Endothelial cell (in vitro differentiated cells): Measurements from ENCODE around the gene UGT3A1. TPM values are rescaled to one million over a fixed set of nuclear protein-coding genes. Genes with fewer than 3 reads are reported as not detected.
"Not testable (repeated sequence)": the region's sequence is repeated elsewhere in the genome, so short reads cannot be mapped to it uniquely, and the experiment has no call there.

ENCODE experiments used
- DNase-seq: peaks from one replicate; pipeline ENCODE4 v3.0.0; 2021; ENCODE audit warnings: low spot score
- H3K27ac Mint-ChIP-seq: one replicate; pipeline ENCODE4 v1.8.0; 2021; ENCODE audit warnings: mixed read lengths, inconsistent platforms; ENCODE audit not compliant: unreplicated experiment
- H3K27me3 Mint-ChIP-seq: one replicate; pipeline ENCODE4 v1.8.0; 2021; ENCODE audit warnings: mild to moderate bottlenecking, moderate library complexity, mixed read lengths, inconsistent platforms; ENCODE audit not compliant: unreplicated experiment
- H3K36me3 Mint-ChIP-seq: one replicate; pipeline ENCODE4 v1.8.0; 2021; ENCODE audit warnings: mild to moderate bottlenecking, low read depth, mixed read lengths, inconsistent platforms; ENCODE audit not compliant: unreplicated experiment
- H3K4me1 Mint-ChIP-seq: one replicate; pipeline ENCODE4 v1.8.0; 2021; ENCODE audit warnings: mild to moderate bottlenecking, mixed read lengths, inconsistent platforms; ENCODE audit not compliant: unreplicated experiment
- H3K4me3 Mint-ChIP-seq: one replicate; pipeline ENCODE4 v1.8.0; 2021; ENCODE audit warnings: mild to moderate bottlenecking, mixed read lengths, inconsistent platforms; ENCODE audit not compliant: unreplicated experiment
- H3K9me3 Mint-ChIP-seq: one replicate; pipeline ENCODE4 v1.8.0; 2021; ENCODE audit warnings: mixed read lengths, inconsistent platforms; ENCODE audit not compliant: unreplicated experiment
- long read RNA-seq: library from polyadenylated mRNA; unstranded; transcript quantifications from one replicate; pipeline ENCODE4 v2.0.0, GENCODE V29; 2020; ENCODE audit not compliant: unreplicated experiment
- total RNA-seq: library from RNA; stranded (reverse); fragmentation: NEBNext Ultra II Directional; extraction: Animal tissue kit (Norgen Biotek cat#: 25700); gene quantifications from one replicate; pipeline ENCODE4 v1.2.1, GENCODE V29; 2021; ENCODE audit not compliant: unreplicated experiment
- TF ChIP-seq, protein P1 (sequence below): fragments of 200-600 bp; sonication (generic); IDR thresholded peaks from one replicate; pipeline ENCODE4 v1.5.0; 2021; ENCODE audit warnings: antibody characterized with exemption; ENCODE audit not compliant: unreplicated experiment

The UGT3A1 gene, protein sequence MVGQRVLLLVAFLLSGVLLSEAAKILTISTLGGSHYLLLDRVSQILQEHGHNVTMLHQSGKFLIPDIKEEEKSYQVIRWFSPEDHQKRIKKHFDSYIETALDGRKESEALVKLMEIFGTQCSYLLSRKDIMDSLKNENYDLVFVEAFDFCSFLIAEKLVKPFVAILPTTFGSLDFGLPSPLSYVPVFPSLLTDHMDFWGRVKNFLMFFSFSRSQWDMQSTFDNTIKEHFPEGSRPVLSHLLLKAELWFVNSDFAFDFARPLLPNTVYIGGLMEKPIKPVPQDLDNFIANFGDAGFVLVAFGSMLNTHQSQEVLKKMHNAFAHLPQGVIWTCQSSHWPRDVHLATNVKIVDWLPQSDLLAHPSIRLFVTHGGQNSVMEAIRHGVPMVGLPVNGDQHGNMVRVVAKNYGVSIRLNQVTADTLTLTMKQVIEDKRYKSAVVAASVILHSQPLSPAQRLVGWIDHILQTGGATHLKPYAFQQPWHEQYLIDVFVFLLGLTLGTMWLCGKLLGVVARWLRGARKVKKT
- total RNA-seq, result 0.85 TPM
- long read RNA-seq, result 0 reads

DNA sequence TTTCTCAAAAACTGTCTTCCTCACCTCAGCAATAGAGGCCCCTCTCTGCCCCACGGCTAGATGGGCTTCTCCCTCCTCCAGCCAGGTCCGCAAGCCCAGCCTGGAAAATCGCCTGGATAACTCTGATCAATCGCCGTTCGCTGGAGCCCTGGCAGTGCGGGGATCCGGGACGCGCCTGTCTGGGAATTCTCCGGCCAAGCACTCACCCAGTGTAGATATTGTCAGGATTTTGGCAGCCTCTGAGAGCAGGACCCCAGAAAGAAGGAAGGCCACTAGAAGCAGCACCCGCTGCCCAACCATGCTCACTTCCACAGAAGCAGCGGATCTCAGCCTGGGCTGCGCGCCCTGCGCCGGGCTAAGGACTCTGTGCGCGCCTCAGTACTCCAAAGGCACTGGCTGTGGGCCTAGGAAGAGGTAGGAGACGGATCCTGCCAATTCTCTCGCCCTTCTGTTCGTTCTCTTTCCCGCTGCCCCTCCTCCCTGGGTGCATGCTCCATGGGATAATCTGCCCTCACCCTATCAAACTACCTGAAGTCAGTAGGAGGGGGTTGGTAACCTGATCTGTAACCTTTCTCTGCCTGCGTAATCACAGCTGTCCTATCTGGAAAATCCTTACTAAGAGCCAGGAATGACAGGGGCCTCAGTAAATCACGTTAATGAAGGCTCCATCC, at the start of gene UGT3A1:
UGT3A1 (minus strand) TSS at position 450 of the 671 bp plus-strand sequence; CDS start at position 300, 150 bp downstream.
- H3K27me3 Mint-ChIP-seq, result peaks cover 5% of the 10 kb centered on the region
- peak within 1 kb of the TSS; percentile 57 for H3K4me3 Mint-ChIP-seq
- peaks cover 10% of the 10 kb centered on the region for H3K4me1 Mint-ChIP-seq
- H3K36me3 Mint-ChIP-seq, result no peaks in the 10 kb centered on the region
- H3K27ac Mint-ChIP-seq, result no peak within 1 kb of the TSS
- no peaks in the 10 kb centered on the region for H3K9me3 Mint-ChIP-seq
- DNase-seq, result peak; percentile 25
- TF ChIP-seq, protein P1, sequence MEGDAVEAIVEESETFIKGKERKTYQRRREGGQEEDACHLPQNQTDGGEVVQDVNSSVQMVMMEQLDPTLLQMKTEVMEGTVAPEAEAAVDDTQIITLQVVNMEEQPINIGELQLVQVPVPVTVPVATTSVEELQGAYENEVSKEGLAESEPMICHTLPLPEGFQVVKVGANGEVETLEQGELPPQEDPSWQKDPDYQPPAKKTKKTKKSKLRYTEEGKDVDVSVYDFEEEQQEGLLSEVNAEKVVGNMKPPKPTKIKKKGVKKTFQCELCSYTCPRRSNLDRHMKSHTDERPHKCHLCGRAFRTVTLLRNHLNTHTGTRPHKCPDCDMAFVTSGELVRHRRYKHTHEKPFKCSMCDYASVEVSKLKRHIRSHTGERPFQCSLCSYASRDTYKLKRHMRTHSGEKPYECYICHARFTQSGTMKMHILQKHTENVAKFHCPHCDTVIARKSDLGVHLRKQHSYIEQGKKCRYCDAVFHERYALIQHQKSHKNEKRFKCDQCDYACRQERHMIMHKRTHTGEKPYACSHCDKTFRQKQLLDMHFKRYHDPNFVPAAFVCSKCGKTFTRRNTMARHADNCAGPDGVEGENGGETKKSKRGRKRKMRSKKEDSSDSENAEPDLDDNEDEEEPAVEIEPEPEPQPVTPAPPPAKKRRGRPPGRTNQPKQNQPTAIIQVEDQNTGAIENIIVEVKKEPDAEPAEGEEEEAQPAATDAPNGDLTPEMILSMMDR, result no peak

DNA sequence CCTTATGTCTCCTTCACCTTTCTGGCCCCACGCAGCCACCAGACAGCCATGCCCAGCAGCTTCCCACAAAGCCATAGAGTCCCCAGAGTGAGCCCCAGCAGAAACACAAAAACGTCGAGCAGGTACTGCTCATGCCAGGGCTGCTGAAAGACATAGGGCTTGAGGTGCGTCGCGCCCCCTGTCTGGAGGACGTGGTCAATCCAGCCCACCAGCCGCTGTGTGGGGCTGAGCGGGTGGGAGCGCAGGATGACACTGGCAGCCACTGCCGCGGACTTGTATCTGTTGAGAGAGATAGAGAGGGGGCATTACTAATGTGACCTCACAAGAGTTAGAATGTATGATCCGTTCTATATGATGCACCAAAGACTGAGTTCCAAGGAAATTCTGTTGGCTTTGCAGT, 44.5 kb upstream of the UGT3A1 start:
- no peak for DNase-seq
- Mint-ChIP-seq H3K27ac (no peak overlapping the region), H3K27me3 (peaks cover 3% of the 10 kb centered on the region), H3K4me1 (no peaks in the 10 kb centered on the region), H3K36me3 (no peaks in the 10 kb centered on the region), H3K4me3 (no peak overlapping the region), H3K9me3 (no peaks in the 10 kb centered on the region)
- TF ChIP-seq, protein P1, result no peak

DNA sequence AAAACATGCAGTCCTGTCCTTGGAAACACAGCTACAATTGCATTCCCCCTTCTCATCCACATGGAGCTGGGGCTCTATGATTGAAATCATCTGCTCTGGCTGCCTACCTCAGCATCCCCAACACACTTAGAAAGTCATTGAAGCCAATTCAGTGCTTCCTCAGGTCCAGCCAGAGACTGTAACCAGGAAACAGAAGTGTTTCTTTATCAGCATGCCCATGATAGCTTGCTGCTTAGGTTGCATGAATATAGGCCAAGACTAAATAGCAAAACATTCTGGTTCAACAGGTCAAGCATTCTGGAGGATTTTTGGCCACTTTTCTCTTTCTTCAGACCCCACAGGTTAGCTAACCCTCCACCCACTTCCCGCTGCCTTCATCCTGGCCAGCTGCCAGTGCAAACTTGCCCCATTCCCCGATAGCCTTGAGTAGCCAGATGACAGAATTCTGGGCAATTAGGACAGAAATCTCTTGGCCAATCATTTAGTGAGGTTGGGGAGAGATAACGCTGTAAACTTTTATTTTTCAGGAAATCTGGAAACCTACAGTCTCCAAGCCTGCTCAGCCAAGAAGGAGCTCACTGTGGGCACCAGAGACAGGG, 43.4 kb upstream of the UGT3A1 start:
- not testable (repeated sequence) for H3K27ac Mint-ChIP-seq, H3K4me1 Mint-ChIP-seq, H3K36me3 Mint-ChIP-seq

DNA sequence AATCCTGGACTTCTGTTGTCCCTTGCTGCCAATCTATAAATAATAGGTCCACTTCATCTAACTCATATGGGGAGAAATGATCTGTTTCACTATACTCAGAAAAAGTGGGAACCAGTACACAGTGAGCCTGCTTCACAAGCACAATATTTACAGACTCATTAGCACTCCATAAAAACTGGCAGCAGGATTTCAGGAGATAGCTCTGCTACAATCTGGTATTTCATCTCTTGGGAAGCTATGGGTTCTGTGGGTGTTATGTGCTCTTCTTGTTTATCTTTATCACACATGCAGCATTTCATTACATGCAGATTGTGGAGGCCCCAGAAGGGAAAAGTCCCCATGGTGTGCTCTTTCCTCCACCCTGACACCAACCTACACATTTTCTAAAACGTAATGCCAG, 42.3 kb upstream of the UGT3A1 start:
- no peak overlapping the region for H3K4me3 Mint-ChIP-seq
- peaks cover 5% of the 10 kb centered on the region for H3K27me3 Mint-ChIP-seq
- TF ChIP-seq, protein P1, result no peak
- no peaks in the 10 kb centered on the region for H3K36me3 Mint-ChIP-seq
- no peaks in the 10 kb centered on the region for H3K9me3 Mint-ChIP-seq
- H3K27ac Mint-ChIP-seq, result no peak overlapping the region
- no peaks in the 10 kb centered on the region for H3K4me1 Mint-ChIP-seq
- DNase-seq, result no peak

More for the DNA sequence above, 43.4 kb upstream of the UGT3A1 start:
- not testable (repeated sequence) for H3K9me3 Mint-ChIP-seq, H3K4me3 Mint-ChIP-seq, DNase-seq, H3K27me3 Mint-ChIP-seq

DNA sequence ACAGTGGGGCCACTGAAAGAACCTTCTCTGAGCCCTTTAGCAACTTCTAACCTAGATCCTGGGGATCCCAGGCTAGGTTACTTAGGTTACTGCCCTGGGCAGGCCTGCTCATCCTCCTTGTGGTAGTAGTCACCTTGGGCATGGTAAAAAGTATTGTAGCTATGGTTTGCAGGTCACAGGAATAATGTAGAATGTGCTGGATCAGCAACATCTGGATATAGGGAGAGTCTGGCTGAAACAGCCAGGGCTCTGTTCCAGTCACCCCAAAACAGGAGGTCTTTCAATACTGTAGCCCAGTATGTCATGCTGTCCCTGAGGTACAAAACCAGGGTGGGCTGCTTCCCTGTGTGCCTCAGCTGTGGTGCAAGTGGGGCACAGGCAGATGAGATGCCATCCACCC, 41.9 kb upstream of the UGT3A1 start:
- Mint-ChIP-seq H3K4me1 (no peaks in the 10 kb centered on the region), H3K27me3 (peaks cover 5% of the 10 kb centered on the region), H3K9me3 (no peaks in the 10 kb centered on the region), H3K36me3 (peaks cover 4% of the 10 kb centered on the region), H3K4me3 (no peak overlapping the region), H3K27ac (no peak overlapping the region)
- no peak for DNase-seq
- TF ChIP-seq, protein P1, result no peak
